Spleen (tissue), 11 donors: ENCODE data around the gene CDH3. TPM values are rescaled to one million over a fixed set of nuclear protein-coding genes. Genes with fewer than 3 reads are reported as not detected.
"Not testable (repeated sequence)": the region's sequence is repeated elsewhere in the genome, so short reads cannot be mapped to it uniquely, and the experiment has no call there.

Source experiments
- DNase-seq: peaks from one replicate; pipeline ENCODE4 v3.0.0-alpha.2; 2020
- H3K27ac ChIP-seq, 8 donors: fragments of 200-600 bp; sonication (generic) in 7 of 8; 1 replicate in 4 of 8; 2 replicates in 4 of 8; pipeline versions ENCODE4 v1.5.0 to v1.8.0; 2016 to 2021; ENCODE audit warnings: inconsistent platforms in 4 of 8, mild to moderate bottlenecking in 4 of 8, moderate library complexity in 1 of 8
- H3K27me3 ChIP-seq, 7 donors: fragments of 200-600 bp; sonication (generic) in 6 of 7; replicated peaks in 1 of 7; 1 replicate in 4 of 7; 2 replicates in 3 of 7; pipeline versions ENCODE4 v1.5.0 to v1.8.0; 2016 to 2021; ENCODE audit warnings: inconsistent platforms in 3 of 7, mild to moderate bottlenecking in 1 of 7
- H3K36me3 ChIP-seq, 6 donors: fragments of 200-600 bp; sonication (generic) in 5 of 6; 1 replicate in 4 of 6; 2 replicates in 2 of 6; pipeline versions ENCODE4 v1.5.0 to v1.8.0; 2016 to 2021; ENCODE audit warnings: inconsistent platforms in 2 of 6
- H3K4me1 ChIP-seq, 6 donors: fragments of 200-600 bp; sonication (generic) in 5 of 6; 1 replicate in 3 of 6; 2 replicates in 3 of 6; pipeline versions ENCODE4 v1.5.0 to v1.8.0; 2016 to 2021; ENCODE audit warnings: inconsistent platforms in 3 of 6
- H3K4me3 ChIP-seq, 8 donors: fragments of 200-600 bp; sonication (generic) in 7 of 8; 1 replicate in 4 of 8; 2 replicates in 4 of 8; pipeline versions ENCODE4 v1.5.0 to v1.8.0; 2016 to 2021; ENCODE audit warnings: inconsistent platforms in 4 of 8, mild to moderate bottlenecking in 4 of 8, moderate library complexity in 2 of 8
- H3K9me3 ChIP-seq, 8 donors: fragments of 200-600 bp; sonication (generic) in 7 of 8; 1 replicate in 4 of 8; 2 replicates in 4 of 8; pipeline versions ENCODE4 v1.5.0 to v1.8.0; 2016 to 2021; ENCODE audit warnings: inconsistent platforms in 4 of 8
- CTCF ChIP-seq, 11 experiments: fragments of 200-600 bp in 7 of 11; fragments of 450-650 bp in 4 of 11; sonication (generic) in 4 of 11; IDR thresholded peaks in 8 of 11; conservative IDR thresholded peaks in 3 of 11; 1 replicate in 7 of 11; 2 replicates in 4 of 11; pipeline versions ENCODE4 v1.4.0 to v1.8.0; 2016 to 2021; ENCODE audit warnings: antibody characterized with exemption in 11 of 11, inconsistent platforms in 4 of 11, mild to moderate bottlenecking in 1 of 11
- POLR2A ChIP-seq, 3 donors: fragments of 450-650 bp; IDR thresholded peaks; one replicate each; pipeline ENCODE4 v1.5.1; 2017; ENCODE audit warnings: antibody characterized with exemption in 3 of 3, mild to moderate bottlenecking in 1 of 3
- POLR2AphosphoS5 ChIP-seq, 3 donors: sonication (generic); formaldehyde crosslinking; IDR thresholded peaks; one replicate each; pipeline ENCODE4 v1.5.1; 2017; ENCODE audit warnings: antibody characterized with exemption in 3 of 3
- WGBS, 5 donors: extraction: QIAGEN DNeasy Blood & Tissue Kit in 3 of 5; methylation state at CpG; one replicate each; pipeline versions ENCODE4 v1.1.5 to v1.1.7; 2013 to 2018; 5-methylcytosine and 5-hydroxymethylcytosine counted together
- intact Hi-C: fragments of 100-400 bp; cut with DNase I; formaldehyde crosslinking; loops from one replicate; pipeline ENCODE4 v1.15.0; 2023; ENCODE audit warnings: low total_unique reads
- polyA plus RNA-seq, 3 donors: library from polyadenylated mRNA; stranded (reverse); fragments of 200-250 nt; gene quantifications; one replicate each; pipeline ENCODE4 v1.2.1, GENCODE V29; 2013
- total RNA-seq, 7 donors: library from RNA; depleted of rRNA in 3 of 7; stranded (reverse); fragments of >200 nt in 3 of 7; fragmentation: NEBNext Ultra II Directional in 4 of 7; extraction: Animal tissue kit (Norgen Biotek cat#: 25700) in 4 of 7; gene quantifications; one replicate each; pipeline versions ENCODE4 v1.1.0 to v1.2.1, GENCODE V29; 2016 to 2021
- donor health status: healthy with polysubstance abuse.
- donor health status: DM: no; HTN: no; CAD: no; lungs with moderate emphysema.
- donor health status: DM: no; HTN: no; CAD: no.
- donor health status: Bipolar disorder and iron deficiency.
- donor health status: healthy.
- donor health status: DM: no; HTN: no; CAD: no.
- donor health status: DM: yes; HTN: yes; CAD: no.

Gene CDH3
- total and polyA plus RNA-seq, 10 donors, result 1.5 to 47.6 (median 23.0) TPM

GRCh38 chr16:68715471-68715870 lies 70.4 kb downstream of the CDH3 start:
- Histone ChIP-seq H3K36me3 (no peaks in the 10 kb centered on the region), H3K27ac (peak overlapping the region in 1 of 8 donors; percentile 56), H3K27me3 (no peaks in the 10 kb centered on the region), H3K4me1 (peaks cover 5 to 55% (median 11%) of the 10 kb centered on the region in 6 donors), H3K9me3 (peaks cover 0 to 11% (median 0%) of the 10 kb centered on the region in 8 donors), H3K4me3 (no peak overlapping the region)
- WGBS, 5 donors, result 48 to 68% (median 58%) methylated on average over 5 of the region's 5 CpGs
- intact Hi-C loops, result no loop called here
- no peak for DNase-seq
- TF ChIP-seq POLR2A (IDR thresholded peaks at IDR 0.05) (no peak), POLR2AphosphoS5 (IDR thresholded peaks at IDR 0.05) (no peak), CTCF (IDR thresholded peaks at IDR 0.05 in 8 of 11, conservative IDR thresholded peaks at IDR 0.05 in 3 of 11) (no peak)

- intact Hi-C loops, H3K36me3 ChIP-seq, H3K27me3 ChIP-seq, H3K4me3 ChIP-seq, DNase-seq: not testable (repeated sequence)
- peaks cover 1 to 46% (median 5%) of the 10 kb centered on the region in 6 donors for H3K4me1 ChIP-seq
- 75 to 99% (median 80%) methylated on average over 4 of the region's 4 CpGs for WGBS, 5 donors
- peak overlapping the region in 1 of 8 donors; percentile 56 for H3K27ac ChIP-seq
- peaks cover 0 to 11% (median 0%) of the 10 kb centered on the region in 8 donors for H3K9me3 ChIP-seq
Observed at GRCh38 chr16:68716516-68716915, 71.4 kb downstream of the CDH3 start.

GRCh38 chr16:68717684-68718083 lies 72.6 kb downstream of the CDH3 start:
- no peak for TF ChIP-seq CTCF (IDR thresholded peaks at IDR 0.05 in 8 of 11, conservative IDR thresholded peaks at IDR 0.05 in 3 of 11)
- no peak for TF ChIP-seq POLR2AphosphoS5 (IDR thresholded peaks at IDR 0.05)
- TF ChIP-seq POLR2A (IDR thresholded peaks at IDR 0.05), result no peak
- peaks cover 0 to 11% (median 0%) of the 10 kb centered on the region in 8 donors for H3K9me3 ChIP-seq
- H3K4me3 ChIP-seq, result no peak overlapping the region
- peaks cover 0 to 35% (median 0%) of the 10 kb centered on the region in 6 donors for H3K4me1 ChIP-seq
- H3K27me3 ChIP-seq, result no peaks in the 10 kb centered on the region
- no peaks in the 10 kb centered on the region for H3K36me3 ChIP-seq
- WGBS, 5 donors, result 94 to 99% (median 97%) methylated on average over 4 of the region's 4 CpGs
- intact Hi-C loops, result no loop called here
- no peak for DNase-seq
- no peak overlapping the region for H3K27ac ChIP-seq

GRCh38 chr16:68718590-68718989 lies 73.5 kb downstream of the CDH3 start:
- DNase-seq, result no peak
- Histone ChIP-seq H3K9me3 (peaks cover 0 to 11% (median 0%) of the 10 kb centered on the region in 8 donors), H3K27ac (no peak overlapping the region), H3K4me1 (peaks cover 0 to 25% (median 0%) of the 10 kb centered on the region in 6 donors), H3K36me3 (no peaks in the 10 kb centered on the region), H3K27me3 (no peaks in the 10 kb centered on the region), H3K4me3 (no peak overlapping the region)
- TF ChIP-seq POLR2AphosphoS5 (IDR thresholded peaks at IDR 0.05), result no peak
- TF ChIP-seq CTCF (IDR thresholded peaks at IDR 0.05 in 8 of 11, conservative IDR thresholded peaks at IDR 0.05 in 3 of 11), result no peak
- no peak for TF ChIP-seq POLR2A (IDR thresholded peaks at IDR 0.05)
- intact Hi-C loops, result no loop called here
- 92 to 97% (median 95%) methylated on average over 9 of the region's 9 CpGs for WGBS, 5 donors
